Coronary artery (tissue), 2 donors: Measurements from ENCODE around the gene GRIA1.

Experiments
- DNase-seq: peaks from one replicate; pipeline ENCODE4 v3.0.0-alpha.2; 2017; ENCODE audit warnings: low spot score
- H3K27ac ChIP-seq, 2 donors: fragments of 200-600 bp; sonication (generic); one replicate each; pipeline ENCODE4 v1.5.1; 2016 to 2019
- H3K4me3 ChIP-seq: fragments of 200-600 bp; sonication (generic); 2 replicates; pipeline ENCODE4 v1.5.1; 2016; ENCODE audit warnings: mild to moderate bottlenecking, moderate library complexity
- CTCF ChIP-seq: fragments of 200-600 bp; sonication (generic); IDR thresholded peaks from one replicate; pipeline ENCODE4 v1.5.1; 2019; ENCODE audit warnings: antibody characterized with exemption

GRIA1 gene

GRCh38 chr5:153594785-153595184 is 104.3 kb downstream of the GRIA1 start:
- no peak for DNase-seq
- Histone ChIP-seq H3K4me3 (no peak overlapping the region), H3K27ac (no peak overlapping the region)
- TF ChIP-seq CTCF: no peak

- Histone ChIP-seq H3K27ac (no peak overlapping the region), H3K4me3 (no peak overlapping the region)
- DNase-seq: no peak
- no peak for TF ChIP-seq CTCF
Measured at GRCh38 chr5:153598099-153598498, 107.6 kb downstream of the GRIA1 start.

- no peak for TF ChIP-seq CTCF
- DNase-seq: no peak
Measured at GRCh38 chr5:153601377-153601776, 110.9 kb downstream of the GRIA1 start.

GRCh38 chr5:153605386-153605785 is 114.9 kb downstream of the GRIA1 start:
- DNase-seq: no peak
- Histone ChIP-seq H3K27ac (no peak overlapping the region), H3K4me3 (no peak overlapping the region)
- no peak for TF ChIP-seq CTCF

More at GRCh38 chr5:153601377-153601776, 110.9 kb downstream of the GRIA1 start:
- no peak overlapping the region for H3K27ac ChIP-seq
- H3K4me3 ChIP-seq: no peak overlapping the region

- Histone ChIP-seq H3K27ac (no peak overlapping the region), H3K4me3 (no peak overlapping the region)
- no peak for TF ChIP-seq CTCF
- no peak for DNase-seq
Measured at GRCh38 chr5:153610009-153610408, 119.5 kb downstream of the GRIA1 start.

- no peak for TF ChIP-seq CTCF
- Histone ChIP-seq H3K27ac (no peak overlapping the region), H3K4me3 (no peak overlapping the region)
- DNase-seq: no peak
Measured at GRCh38 chr5:153610811-153611210, 120.3 kb downstream of the GRIA1 start.

- TF ChIP-seq CTCF: no peak
- DNase-seq: no peak
- Histone ChIP-seq H3K27ac (no peak overlapping the region), H3K4me3 (no peak overlapping the region)
Measured at GRCh38 chr5:153613144-153613543, 122.7 kb downstream of the GRIA1 start.
